ENCODE results near the gene MAML3.

DNA sequence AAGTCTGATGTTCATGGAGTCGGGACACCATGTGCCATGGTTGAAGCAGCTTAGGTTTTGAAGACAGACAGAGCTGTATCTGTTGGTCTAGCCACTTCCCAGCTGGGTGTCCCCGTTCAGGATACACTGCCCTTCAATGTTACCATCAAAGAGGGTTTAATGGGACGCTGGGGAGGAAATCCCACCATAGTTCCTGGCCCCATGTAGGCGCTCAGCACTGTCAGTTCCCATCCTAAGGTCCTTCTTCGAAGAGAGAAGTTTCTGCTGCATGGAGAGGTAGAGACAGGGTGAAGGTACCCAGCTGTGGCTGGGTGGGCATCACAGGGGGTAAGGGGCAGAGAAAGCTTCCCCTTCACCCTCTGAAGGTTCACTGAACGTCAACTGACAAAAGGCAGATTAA is 484.6 kb downstream of the MAML3 start:
- TF ChIP-seq, protein P1, sequence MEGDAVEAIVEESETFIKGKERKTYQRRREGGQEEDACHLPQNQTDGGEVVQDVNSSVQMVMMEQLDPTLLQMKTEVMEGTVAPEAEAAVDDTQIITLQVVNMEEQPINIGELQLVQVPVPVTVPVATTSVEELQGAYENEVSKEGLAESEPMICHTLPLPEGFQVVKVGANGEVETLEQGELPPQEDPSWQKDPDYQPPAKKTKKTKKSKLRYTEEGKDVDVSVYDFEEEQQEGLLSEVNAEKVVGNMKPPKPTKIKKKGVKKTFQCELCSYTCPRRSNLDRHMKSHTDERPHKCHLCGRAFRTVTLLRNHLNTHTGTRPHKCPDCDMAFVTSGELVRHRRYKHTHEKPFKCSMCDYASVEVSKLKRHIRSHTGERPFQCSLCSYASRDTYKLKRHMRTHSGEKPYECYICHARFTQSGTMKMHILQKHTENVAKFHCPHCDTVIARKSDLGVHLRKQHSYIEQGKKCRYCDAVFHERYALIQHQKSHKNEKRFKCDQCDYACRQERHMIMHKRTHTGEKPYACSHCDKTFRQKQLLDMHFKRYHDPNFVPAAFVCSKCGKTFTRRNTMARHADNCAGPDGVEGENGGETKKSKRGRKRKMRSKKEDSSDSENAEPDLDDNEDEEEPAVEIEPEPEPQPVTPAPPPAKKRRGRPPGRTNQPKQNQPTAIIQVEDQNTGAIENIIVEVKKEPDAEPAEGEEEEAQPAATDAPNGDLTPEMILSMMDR (IDR thresholded peaks at IDR 0.05) = no peak
- TF ChIP-seq POLR2A (IDR thresholded peaks at IDR 0.05) = no peak

Data from uterus (tissue), 2 donors.